Daoy (cell line): ENCODE measurements around the gene SMTN. TPM values are rescaled to one million over a fixed set of nuclear protein-coding genes. Genes with fewer than 3 reads are reported as not detected.
"Not testable (repeated sequence)": the region's sequence is repeated elsewhere in the genome, so short reads cannot be mapped to it uniquely, and the experiment has no call there.

Experiments
- DNase-seq: peaks from one replicate; pipeline ENCODE4 v3.0.0-alpha.2; 2015; ENCODE audit warnings: low read depth
- total RNA-seq: library from RNA; depleted of rRNA; stranded (reverse); fragments of >200 nt; shearing (Covaris generic); gene quantifications from 2 replicates; pipeline ENCODE4 v1.2.3, GENCODE V29; 2014

Gene SMTN
- total RNA-seq, 1 experiment from 2014 or later = 163 TPM

- DNase-seq = not testable (repeated sequence)
These were observed 8.0 kb upstream of the SMTN start for GRCh38 chr22:31073125-31073524.

- not testable (repeated sequence) for DNase-seq
These were observed 7.5 kb upstream of the SMTN start for GRCh38 chr22:31073545-31074145.

- DNase-seq = no peak
These were observed 5.2 kb upstream of the SMTN start for GRCh38 chr22:31075961-31076360.

- DNase-seq = no peak
These were observed 3.4 kb upstream of the SMTN start for GRCh38 chr22:31077681-31078080.

GRCh38 chr22:31078389-31078788 is 2.7 kb upstream of the SMTN start:
- peak; percentile 28 for DNase-seq

GRCh38 chr22:31079095-31079642 is 1.9 kb upstream of the SMTN start:
- DNase-seq = no peak

- no peak for DNase-seq
These were observed 812 bp upstream of the SMTN start for GRCh38 chr22:31080164-31080847.

GRCh38 chr22:31081963-31082605 is 966 bp downstream of the SMTN start:
- DNase-seq = peak; percentile 77

GRCh38 chr22:31082606-31083376 is 1.7 kb downstream of the SMTN start:
- DNase-seq = peak; percentile 51

- no peak for DNase-seq
These were observed 2.3 kb downstream of the SMTN start for GRCh38 chr22:31083377-31083768.

- DNase-seq = no peak
These were observed 3.0 kb downstream of the SMTN start for GRCh38 chr22:31083923-31084810.

- peak; percentile 71 for DNase-seq
These were observed 3.8 kb downstream of the SMTN start for GRCh38 chr22:31084811-31085492.

GRCh38 chr22:31085493-31085824 is 4.3 kb downstream of the SMTN start:
- no peak for DNase-seq

- no peak for DNase-seq
These were observed 4.8 kb downstream of the SMTN start for GRCh38 chr22:31085928-31086327.

GRCh38 chr22:31086703-31087330 is 5.7 kb downstream of the SMTN start:
- DNase-seq = no peak

- DNase-seq = no peak
These were observed 6.7 kb downstream of the SMTN start for GRCh38 chr22:31087744-31088215.

- DNase-seq = no peak
These were observed 7.3 kb downstream of the SMTN start for GRCh38 chr22:31088233-31088986.

- DNase-seq = no peak
These were observed 8.3 kb downstream of the SMTN start for GRCh38 chr22:31089160-31090100.
